ENCODE data around the gene SIGLEC7. TPM values are rescaled to one million over a fixed set of nuclear protein-coding genes. Genes with fewer than 3 reads are reported as not detected.

SIGLEC7 gene
- total RNA-seq, 2 donors from 2014 or later = 0.35 to 1.0 TPM

- H3K9ac ChIP-seq (ENCODE audit: low read depth in 2 of 2, low read length in 2 of 2) = no peak overlapping the region
- H3K9me3 ChIP-seq = no peaks in the 10 kb centered on the region
- no peaks in the 10 kb centered on the region for H3K4me1 ChIP-seq
- H3K27me3 ChIP-seq = no peaks in the 10 kb centered on the region
- TF ChIP-seq CTCF (IDR thresholded peaks at IDR 0.05) = no peak
- intact Hi-C loops (cut with DNase I) = no loop called here
- no peak for DNase-seq
- H3K27ac ChIP-seq = no peak overlapping the region
- no peak overlapping the region for H3K4me3 ChIP-seq
- no peaks in the 10 kb centered on the region for H3K36me3 ChIP-seq
Observed at GRCh38 chr19:51161266-51161665, 19.2 kb downstream of the SIGLEC7 start.

GRCh38 chr19:51161867-51162496, 19.9 kb downstream of the SIGLEC7 start:
- intact Hi-C loops (cut with DNase I) = no loop called here
- Histone ChIP-seq H3K27me3 (no peaks in the 10 kb centered on the region), H3K36me3 (no peaks in the 10 kb centered on the region), H3K4me1 (no peaks in the 10 kb centered on the region), H3K9me3 (no peaks in the 10 kb centered on the region), H3K27ac (no peak overlapping the region), H3K9ac (ENCODE audit: low read depth in 2 of 2, low read length in 2 of 2) (no peak overlapping the region), H3K4me3 (no peak overlapping the region)
- TF ChIP-seq CTCF (IDR thresholded peaks at IDR 0.05) = no peak
- no peak for DNase-seq

GRCh38 chr19:51163257-51163656, 21.2 kb downstream of the SIGLEC7 start:
- Histone ChIP-seq H3K36me3 (no peaks in the 10 kb centered on the region), H3K9ac (ENCODE audit: low read depth in 2 of 2, low read length in 2 of 2) (no peak overlapping the region), H3K27me3 (no peaks in the 10 kb centered on the region), H3K4me1 (no peaks in the 10 kb centered on the region), H3K27ac (no peak overlapping the region), H3K9me3 (no peaks in the 10 kb centered on the region), H3K4me3 (no peak overlapping the region)
- DNase-seq = no peak
- no peak for TF ChIP-seq CTCF (IDR thresholded peaks at IDR 0.05)
- intact Hi-C loops (cut with DNase I) = no loop called here

- Histone ChIP-seq H3K27me3 (no peaks in the 10 kb centered on the region), H3K27ac (no peak overlapping the region), H3K4me3 (no peak overlapping the region), H3K4me1 (no peaks in the 10 kb centered on the region), H3K9ac (ENCODE audit: low read depth in 2 of 2, low read length in 2 of 2) (no peak overlapping the region), H3K36me3 (no peaks in the 10 kb centered on the region), H3K9me3 (no peaks in the 10 kb centered on the region)
- intact Hi-C loops (cut with DNase I) = no loop called here
- no peak for TF ChIP-seq CTCF (IDR thresholded peaks at IDR 0.05)
- DNase-seq = no peak
Observed at GRCh38 chr19:51164215-51164614, 22.1 kb downstream of the SIGLEC7 start.

- H3K4me1 ChIP-seq = no peaks in the 10 kb centered on the region
- intact Hi-C loops (cut with DNase I) = no loop called here
- H3K4me3 ChIP-seq = no peak overlapping the region
- H3K36me3 ChIP-seq = no peaks in the 10 kb centered on the region
- H3K27me3 ChIP-seq = no peaks in the 10 kb centered on the region
- peak; percentile 31 for DNase-seq
- H3K27ac ChIP-seq = no peak overlapping the region
- no peaks in the 10 kb centered on the region for H3K9me3 ChIP-seq
- H3K9ac ChIP-seq (ENCODE audit: low read depth in 2 of 2, low read length in 2 of 2) = no peak overlapping the region
- TF ChIP-seq CTCF (IDR thresholded peaks at IDR 0.05) = no peak
Observed at GRCh38 chr19:51166846-51167490, 24.9 kb downstream of the SIGLEC7 start.
